ENCODE results near the gene MAPKAPK3.

MAPKAPK3 gene

DNA sequence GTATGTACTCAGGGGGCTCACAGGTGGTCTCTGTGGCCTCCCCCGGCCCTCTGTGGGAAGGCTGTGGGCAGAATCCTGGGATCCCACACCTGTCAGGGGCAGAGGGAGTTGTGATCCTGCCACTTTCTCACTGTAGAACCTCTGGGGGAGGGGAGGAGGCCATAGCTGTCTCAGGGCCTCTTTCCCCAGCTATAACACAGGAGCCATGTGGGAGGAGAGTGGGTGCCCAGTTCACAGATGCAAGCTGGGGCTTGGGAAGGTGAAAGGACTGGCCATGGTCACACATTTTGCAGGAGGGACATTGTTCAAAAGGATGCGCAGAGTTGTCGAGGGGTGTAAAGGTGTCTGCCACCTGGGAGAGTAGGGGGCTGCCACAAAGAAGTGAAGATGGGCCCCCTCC is 11.7 kb downstream of the MAPKAPK3 start:
- no peak for DNase-seq

DNA sequence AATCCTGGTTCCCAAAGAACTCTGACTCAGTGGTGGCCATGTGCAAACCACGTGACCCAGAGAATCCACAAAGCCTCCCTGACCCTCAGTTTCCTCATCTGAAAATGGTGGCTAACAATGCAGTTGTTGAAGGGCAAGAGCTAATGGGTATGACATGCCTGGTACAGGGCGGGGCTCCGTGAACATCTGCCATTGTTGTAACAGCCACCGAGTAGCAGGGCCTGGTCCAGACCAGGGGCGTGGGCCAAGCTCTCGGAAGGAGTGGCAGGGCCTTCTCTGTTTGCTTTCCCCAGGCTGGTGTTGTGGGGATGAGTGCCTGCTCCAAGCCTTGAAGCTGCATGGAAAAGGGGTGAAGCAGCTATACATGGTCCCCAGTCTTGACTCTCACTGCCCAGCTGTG is 13.4 kb downstream of the MAPKAPK3 start:
- no peak for DNase-seq

DNA sequence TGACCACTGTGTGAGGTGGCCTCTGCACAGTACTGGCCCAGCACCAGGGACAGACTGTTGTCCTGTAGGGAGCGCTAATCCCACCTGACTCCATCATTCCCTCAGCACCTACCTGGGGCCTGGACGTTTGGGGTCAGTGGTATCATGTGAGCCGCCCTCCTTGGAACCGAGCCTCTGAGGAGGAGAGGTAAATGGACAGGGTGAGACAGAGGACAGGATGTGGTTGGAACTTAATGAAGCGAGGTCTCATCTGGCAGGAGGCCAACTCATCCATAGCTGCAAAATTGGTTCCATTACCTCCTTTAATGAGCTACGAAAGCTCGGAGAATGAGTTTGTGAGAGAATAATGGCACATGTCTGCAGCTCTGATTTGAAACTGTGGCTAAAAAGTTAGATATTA is 13.9 kb downstream of the MAPKAPK3 start:
- peak in 1 of 2 experiments; percentile 10 for DNase-seq

DNA sequence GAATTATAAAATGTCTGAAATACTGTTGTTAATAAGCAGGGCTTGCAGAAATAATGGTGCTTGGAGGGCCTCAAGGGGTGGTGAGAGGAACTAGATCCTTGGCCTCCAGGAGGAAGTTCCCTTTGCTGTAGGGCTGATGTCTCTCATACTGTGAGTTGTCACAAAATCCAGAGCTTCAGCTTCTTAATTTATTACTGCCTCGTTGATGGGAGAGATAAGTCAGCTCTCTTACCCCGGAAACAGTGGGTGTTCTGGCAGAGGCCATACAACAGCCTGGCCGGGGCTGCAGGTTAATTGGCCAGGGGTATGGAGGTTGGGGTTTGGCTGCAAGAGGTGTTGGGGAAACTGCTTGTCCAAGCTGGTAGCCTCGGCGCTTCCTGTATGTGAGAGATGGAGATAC is 15.5 kb downstream of the MAPKAPK3 start:
- DNase-seq, result no peak

DNA sequence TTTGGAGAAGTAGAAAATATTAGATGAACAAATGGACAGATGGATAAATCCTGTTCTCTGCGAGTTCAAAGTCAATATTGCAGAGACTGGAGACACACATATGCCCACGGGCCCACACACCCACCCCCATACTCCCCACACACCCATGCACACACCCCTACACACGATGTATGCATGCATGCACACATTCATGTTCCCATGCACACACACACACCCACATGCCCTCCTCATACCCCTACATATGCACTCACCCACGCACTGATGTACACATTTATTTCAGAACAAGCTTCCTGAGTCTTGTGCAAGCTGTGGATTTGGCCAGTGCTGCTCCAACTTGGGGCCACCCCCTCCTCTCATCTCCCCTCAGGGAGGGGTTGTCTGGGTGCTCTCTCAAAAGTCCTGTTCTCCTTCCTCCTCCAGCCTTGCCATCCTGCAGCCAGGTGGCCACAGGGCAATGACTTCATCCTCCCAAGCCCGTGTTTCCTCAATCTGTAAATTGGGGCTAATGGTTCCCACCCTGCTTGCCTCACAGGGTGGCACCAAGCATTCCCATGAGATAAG is 16.4 kb downstream of the MAPKAPK3 start:
- DNase-seq, result no peak

DNA sequence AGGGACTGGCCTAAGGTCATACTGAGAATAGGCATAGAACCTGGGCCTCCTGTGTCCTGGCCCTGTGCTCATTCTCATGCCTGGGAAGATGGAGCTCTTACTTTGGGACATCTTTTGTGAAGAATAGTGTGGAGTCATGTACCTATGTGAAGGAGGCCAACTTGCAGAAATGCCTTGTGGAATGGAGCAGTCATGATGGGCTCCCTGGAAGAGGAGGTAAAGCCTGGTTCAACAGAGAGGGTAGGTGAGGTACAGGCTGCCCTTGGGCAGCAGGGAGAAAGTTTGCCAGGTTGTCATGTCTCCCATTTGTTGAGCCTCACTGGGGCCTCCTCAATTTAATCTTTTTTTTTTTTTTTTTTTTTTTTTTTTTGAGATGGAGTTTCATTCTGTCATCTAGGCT is 18.1 kb downstream of the MAPKAPK3 start:
- DNase-seq, result no peak

DNA sequence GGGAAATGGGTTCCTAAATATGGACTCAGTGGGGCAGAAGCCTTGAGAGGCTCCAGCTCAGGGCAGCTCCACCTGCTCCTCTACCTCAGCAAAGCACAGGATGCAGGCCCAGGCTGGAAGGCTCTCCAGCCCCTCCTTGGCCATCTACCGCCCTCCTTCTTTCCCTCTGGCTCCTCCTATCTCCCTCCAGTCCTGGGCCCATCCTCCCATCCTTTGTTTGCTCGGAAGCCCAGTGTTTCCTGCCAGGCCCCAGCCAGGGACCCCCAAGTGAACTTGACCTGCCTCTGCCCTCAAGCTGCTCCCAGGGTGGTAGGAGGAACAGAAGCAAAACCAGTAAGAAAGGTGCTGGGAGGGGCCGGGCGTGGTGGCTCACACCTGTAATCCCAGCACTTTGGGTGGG is 20.1 kb downstream of the MAPKAPK3 start:
- DNase-seq, result no peak

DNA sequence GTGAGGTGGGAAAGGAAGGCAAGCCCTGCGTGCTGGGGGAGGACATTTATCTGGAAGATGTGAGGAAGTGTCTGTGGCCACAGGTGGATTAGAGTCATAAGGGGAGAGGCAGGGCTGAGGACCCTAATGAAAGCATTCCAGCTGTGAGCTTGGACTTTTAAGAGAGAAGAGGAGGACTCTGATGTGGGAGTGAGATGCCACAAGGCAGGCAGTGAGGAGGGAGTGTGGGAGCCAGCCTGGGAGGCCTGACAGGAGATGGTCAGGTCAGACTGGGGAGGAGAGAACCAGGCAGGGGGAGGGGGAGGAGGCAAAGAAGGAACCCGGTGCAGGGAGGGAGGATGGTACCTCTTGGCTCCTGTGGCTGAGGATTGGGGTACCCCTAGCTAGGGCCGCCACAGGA is 21.0 kb downstream of the MAPKAPK3 start:
- no peak for DNase-seq

DNA sequence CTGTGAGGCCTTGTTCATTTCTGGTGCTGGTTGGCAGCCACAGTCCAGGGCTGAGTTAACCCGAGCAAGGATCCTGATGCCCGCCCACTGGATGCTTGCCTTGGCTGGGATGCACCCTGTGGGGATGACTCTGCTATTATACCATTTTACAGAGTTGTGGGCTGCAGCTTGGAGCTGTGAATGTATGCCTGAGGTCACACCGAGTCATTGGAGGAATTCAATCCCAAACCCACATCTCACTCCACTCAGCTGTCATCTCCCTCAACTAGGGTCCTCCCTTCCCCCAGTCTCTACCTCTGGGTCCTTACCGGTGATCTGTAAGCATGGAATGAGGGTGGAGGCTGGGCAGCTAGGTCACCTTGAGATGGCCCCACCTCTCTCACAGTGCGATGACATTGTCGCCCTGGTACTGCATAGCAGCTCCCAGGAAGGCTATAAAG is 22.1 kb downstream of the MAPKAPK3 start:
- DNase-seq, result no peak

DNA sequence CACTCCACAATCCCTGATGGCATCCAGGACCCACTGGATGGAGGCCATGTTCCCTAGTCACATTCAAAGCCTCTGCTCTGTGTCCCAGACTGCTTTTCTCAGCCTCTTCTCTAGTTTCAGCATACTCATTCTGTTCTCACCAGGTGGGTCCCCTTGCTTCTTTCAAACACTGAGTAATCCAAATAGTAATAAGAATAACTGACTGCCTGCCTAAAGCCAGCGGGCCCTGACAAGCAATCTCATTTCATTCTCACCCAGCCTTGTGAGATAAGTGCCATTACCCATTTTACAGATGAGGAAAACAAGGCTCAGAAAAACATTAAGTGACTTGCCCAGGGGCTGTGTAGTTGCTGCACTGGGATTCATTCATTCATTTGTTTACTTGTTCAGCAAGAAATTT is 25.4 kb downstream of the MAPKAPK3 start:
- no peak for DNase-seq

DNA sequence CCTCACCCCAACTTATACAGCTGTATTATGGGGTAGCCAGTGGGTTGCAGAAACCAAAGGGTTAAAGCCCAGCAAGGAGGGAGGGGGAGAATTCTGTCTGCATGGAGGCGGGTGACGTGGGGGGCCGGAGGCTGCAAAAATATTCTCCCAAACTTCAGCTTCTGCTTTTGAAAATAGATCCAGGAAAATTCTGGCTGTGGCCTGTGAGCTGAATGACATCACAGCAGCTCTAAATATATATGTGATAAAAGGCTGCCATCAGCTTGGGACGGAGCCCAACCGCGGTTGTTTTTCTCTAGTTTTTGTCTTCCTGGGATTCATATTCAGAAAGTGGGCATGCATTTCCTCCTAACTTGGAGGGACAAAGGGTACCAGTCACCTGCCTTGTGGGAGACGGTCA is 27.6 kb downstream of the MAPKAPK3 start:
- no peak for DNase-seq

DNA sequence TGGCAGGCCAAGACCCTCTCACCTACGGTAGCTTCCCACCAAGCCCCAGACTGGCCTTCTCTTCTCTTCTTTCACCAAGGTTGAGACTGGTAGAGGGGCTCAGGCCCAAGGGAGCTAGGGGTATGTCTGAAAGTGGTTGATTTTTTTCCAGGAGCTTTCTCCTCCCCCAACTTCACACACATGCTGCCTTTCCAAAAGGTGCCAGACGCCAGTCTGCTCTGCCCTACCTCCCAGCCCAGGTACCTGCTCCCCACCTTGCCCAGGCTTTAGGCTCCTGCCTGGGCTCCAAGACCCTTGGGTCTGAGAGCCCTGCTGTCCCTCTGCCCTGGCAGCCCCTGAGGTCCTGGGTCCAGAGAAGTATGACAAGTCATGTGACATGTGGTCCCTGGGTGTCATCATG is 28.4 kb downstream of the MAPKAPK3 start:
- no peak for DNase-seq

DNA sequence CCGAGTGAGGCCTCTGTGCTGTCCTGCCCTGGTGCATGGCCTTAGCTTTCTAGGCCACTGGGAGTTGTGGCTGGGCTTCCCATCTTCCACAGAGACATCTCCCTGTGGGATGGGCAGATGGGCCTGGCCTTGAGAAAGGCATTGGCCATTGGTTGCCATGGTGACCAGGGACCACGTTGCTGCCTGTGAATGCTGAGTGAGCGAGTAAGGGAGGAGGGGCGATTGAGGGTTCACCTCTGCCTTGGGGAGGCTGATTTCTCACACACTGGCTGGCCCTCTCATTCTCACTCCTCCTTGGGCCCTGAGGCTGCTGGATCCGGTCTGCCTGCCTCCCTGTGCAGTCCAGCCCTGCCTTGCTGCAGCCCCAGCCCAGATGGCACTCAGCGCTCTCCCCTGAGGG is 31.4 kb downstream of the MAPKAPK3 start:
- no peak for DNase-seq

DNA sequence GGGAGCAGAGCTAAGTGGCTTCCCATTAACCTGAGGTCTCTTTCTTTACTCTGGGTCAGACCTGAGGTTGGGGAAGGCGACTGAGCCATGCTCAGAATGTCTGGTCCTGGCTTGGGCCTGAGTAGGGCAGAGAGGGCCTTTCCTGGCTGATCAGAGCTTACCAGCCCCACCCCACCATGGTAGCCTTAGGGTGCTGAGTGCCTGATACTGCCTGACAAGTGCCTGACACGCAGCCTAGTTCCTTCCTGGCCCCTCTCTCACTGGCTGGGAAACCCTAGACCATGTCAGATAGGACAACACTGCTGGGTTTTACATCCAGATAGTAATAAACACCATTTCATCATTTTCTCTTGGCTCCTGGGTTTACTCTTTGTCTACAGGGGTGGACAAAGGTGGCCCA is 32.0 kb downstream of the MAPKAPK3 start:
- no peak for DNase-seq

DNA sequence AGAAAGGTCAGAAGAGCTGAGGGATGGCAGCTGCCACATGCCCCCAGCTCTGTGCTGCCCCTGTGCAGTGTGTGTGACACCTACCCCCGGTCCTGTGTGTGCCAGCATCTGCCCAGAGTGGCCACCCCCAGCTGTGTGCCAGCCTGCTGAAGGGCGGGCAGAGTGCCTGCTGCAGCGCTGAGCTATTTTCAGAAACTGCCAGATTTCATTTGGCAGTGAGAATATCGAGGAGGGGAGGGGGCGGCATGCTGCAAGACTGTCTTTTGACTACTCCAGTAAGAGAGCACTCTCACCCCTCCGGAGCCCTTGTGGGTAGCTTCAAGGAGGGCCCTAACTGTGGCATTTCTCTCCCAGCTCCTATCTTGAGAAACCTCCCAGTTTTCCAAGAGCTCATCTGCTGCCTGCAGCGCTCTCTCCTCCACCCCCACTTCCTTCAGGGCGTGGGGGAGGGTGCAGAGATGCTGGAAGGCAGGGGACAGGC is 32.5 kb downstream of the MAPKAPK3 start:
- no peak for DNase-seq

DNA sequence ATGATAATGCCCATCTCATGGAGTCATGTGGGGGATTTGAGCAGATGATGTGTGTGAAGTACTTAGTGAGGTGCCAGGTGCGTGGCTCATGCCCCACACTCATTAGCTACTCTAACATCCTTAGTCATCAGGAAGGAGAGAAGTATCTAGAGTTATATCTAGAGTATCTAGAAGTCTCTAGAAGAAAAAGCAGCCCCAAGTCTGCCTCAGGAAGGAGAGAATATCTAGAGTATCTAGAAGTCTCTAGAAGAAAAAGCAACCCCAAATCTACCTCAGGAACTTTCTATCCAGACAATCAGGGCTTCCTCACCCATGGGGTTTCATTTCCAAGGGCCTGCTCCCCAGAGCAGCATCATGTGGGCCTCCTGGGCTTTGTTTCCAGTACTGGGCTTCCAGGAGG is 33.1 kb downstream of the MAPKAPK3 start:
- DNase-seq, result no peak

DNA sequence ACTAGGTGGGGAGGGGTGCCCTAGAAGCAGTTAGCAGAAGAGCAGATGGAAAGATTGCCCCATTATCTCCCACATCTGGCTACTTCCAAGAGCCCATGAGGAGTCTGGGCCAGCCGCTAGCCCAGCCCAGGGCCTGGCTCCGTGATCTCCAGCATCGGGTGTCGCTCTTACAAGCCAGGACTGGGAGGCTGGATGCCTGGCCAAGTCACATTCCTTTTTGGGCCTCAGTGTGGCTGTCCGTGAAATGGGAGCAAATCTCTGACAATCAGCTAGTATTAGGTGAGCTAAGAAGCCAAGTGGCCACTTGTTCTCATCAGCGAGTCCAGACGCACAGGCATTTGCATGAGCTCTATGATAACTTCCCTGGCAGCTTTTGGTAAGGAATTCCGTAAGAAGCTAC is 34.5 kb downstream of the MAPKAPK3 start:
- no peak for DNase-seq

DNA sequence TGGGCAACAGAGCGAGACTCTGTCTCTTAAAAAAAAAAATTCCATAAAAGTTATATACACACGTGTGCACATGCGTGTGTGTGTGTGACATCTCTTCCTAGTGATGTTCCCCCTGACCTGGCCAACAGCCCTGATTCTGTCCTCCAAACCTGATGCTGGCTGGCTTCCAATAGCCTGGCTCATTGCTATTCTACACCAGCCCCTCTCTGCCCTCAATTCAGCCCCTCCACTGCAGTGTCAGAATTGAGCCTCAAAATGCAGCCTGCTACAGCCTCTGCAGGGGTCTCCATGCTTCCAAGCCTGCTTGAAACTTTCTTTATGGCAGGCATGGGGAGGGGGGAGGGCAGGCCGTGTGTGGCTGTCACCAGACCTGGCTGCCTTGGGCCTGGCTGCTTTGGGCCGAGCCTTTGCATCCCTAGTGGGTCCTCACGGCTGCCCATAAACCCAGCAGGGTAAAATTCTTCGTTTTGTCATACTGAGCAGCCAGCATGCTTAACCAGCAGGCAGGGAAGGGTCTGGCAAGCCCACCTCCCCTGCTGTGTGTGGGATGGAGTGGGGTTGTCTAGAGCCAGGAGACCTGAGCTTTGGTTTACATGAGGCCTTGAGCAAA is 35.1 kb downstream of the MAPKAPK3 start:
- no peak for DNase-seq

DNA sequence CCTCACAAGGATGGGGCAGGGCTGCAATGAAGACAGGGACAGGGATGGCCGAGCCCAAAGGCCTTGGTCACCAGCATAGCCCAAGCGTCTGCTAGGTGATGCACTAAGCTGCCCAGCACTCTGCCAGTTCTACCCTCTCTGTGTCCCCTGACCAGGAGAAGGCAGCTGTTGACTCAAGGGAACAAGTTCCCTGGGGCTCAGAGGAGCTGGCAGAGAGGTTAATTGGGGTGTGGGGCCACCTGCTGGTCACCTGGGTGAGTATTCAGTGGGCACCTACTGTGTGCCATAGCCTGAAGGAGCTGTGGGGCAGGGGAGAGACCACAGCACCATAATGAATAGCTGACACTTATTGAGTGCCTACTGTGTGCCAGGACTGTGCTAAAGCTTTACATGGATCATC is 35.8 kb downstream of the MAPKAPK3 start:
- peak in 1 of 2 experiments; percentile 30 for DNase-seq

DNA sequence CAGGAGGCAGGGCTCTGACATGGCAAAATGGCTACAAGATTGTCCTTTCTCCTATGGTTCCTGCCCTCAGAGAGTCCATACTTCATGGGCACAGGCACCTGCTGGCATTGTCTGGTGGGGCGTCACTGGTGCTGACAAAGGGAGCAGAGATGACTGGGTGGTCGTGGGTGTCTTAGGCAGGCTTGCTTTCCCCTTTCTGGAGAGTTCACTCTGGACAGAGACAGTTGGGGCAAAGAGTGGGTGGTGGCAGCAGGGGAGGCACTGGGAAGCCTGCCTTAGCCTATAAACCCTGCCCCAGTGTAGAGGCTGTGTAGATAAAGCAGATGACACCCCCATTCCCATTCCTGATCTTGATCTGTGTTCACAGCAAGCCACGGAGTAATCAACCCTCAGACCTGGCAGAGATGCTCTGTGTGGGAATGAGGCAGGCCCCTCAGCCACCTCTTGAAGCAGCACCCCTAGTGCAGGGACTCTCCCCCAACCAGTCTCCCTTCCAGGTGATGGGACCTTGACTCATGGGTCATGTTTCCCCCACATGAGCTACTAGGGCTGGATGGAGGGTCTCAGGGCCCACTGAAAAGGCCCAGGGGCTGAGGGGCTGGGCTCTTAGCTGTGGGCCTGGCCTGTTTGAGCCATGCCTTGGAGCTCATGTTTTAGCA is 37.1 kb downstream of the MAPKAPK3 start:
- DNase-seq, result no peak

DNA sequence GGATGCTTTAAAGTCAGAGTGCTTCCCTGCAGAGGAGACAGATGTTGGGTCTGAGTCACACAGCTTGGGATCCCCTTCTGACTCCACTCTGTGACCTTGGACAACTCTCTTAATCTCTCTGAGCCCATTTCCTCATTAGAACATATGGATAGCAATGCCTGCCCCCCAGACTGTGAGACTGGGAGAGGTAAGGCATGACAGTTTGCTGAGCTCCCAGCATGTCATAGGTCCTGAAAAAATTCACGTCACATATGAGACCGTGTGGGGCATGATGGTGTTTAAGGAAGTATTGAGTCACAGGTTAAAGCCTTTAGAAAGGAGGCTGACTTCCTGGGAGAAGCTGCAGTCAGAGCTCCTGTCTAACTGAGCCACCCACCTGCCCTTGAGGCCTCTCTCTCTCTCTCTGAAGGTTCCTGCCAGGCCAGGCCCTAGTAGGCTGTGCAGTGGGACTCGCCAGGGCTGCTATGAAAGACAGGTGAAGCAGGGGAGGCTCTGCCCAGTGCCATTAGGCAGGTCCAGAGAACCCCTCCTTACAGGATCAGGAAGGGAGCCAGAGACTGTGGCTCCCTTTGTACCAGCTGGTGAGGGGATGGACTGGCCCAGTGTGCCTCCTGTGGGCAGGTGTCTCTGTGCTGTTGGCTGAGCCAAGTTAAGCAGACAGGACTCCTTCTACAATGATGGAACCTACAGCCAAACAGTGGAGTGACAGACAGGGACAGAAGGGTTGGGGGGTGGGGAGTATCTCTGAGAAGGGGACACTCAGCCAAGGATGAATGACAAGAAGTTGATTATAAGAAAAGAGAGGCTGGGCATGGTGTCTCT is 38.3 kb downstream of the MAPKAPK3 start:
- DNase-seq, result no peak

DNA sequence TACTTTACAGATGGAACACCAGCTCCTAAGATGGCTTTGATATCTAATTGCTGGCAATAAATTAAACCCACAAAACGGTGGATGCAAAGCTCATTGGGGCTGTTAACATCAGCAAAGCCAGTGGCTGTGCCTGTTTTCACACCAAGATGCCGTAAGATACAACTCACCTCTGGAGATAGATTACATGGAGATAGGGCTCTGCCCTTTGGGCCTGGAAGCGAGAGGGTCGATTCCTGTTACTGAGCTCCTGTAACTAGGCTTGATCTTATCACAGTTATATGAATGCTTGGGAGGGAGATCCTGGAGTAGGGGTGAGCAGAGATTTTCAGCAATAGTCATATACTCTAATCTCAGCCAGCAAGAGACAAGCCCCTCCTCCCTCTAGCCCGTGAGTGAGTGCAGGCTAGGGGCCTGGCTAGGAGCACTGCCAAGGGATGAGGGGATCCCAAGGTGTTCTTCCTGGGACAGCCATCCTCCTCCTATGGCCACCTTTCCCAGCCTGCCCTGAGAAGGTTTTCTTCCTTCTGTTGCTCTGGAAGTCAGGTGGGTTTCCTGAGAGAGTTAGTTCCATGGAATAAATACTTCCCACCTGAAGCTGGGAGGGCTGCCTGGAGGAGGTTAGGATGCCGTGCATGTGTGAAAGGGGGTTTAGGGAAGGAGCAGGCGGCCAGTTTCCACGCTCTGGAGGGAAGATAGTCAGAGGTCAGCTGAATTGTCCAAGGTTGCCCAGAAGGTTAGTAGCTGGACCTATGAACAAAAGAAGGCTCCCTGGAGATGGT is 39.7 kb downstream of the MAPKAPK3 start:
- DNase-seq, result no peak

DNA sequence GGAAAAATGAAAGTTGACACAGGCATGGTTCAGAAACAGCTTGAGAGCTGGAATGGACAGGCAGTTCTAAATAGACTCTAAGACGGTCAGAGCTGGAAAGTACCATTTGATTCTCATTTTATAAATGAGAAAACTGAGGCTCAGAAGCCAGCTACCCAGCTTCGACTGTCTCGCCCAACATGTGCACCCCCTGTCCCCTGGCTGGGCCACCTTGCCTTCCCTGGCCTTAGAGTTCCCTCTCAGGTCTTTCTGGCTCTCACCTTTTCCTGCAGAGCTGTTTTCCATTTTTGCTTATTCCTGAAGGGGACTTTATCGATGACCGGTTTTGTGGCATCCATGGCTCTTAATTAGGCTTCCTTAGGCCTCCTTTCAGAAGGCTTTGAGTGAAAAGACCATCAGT is 40.5 kb downstream of the MAPKAPK3 start:
- DNase-seq, result no peak
